GM18861 (cell line): ENCODE results near the gene CCN6.

ENCODE experiments used
- ATAC-seq: cut with Tn5 transposase; IDR thresholded peaks from one replicate; pipeline ENCODE4 v1.9.1; 2021; ENCODE audit not compliant: unreplicated experiment

The CCN6 gene

DNA sequence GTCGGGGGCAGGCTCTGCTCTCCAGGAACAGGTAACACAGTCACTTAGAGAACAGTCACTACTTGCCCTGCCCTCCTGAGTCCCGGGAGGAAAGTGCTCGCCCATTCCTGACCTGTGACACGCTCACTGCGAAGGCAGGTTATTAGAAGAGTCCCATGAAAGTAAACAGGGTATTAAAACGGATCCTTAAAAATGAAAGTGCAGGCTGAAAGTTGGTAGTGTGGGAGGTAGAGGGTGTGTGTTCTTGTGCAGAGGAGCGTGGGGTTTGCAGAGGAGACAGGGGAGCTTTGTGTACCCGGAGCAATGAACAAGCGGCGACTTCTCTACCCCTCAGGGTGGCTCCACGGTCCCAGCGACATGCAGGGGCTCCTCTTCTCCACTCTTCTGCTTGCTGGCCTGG lies at the start of gene CCN6:
TSS of gene CCN6 (plus strand) at position 104 of the 400 bp plus-strand sequence. CDS start at position 358, 254 bp downstream.
- ATAC-seq: no peak

DNA sequence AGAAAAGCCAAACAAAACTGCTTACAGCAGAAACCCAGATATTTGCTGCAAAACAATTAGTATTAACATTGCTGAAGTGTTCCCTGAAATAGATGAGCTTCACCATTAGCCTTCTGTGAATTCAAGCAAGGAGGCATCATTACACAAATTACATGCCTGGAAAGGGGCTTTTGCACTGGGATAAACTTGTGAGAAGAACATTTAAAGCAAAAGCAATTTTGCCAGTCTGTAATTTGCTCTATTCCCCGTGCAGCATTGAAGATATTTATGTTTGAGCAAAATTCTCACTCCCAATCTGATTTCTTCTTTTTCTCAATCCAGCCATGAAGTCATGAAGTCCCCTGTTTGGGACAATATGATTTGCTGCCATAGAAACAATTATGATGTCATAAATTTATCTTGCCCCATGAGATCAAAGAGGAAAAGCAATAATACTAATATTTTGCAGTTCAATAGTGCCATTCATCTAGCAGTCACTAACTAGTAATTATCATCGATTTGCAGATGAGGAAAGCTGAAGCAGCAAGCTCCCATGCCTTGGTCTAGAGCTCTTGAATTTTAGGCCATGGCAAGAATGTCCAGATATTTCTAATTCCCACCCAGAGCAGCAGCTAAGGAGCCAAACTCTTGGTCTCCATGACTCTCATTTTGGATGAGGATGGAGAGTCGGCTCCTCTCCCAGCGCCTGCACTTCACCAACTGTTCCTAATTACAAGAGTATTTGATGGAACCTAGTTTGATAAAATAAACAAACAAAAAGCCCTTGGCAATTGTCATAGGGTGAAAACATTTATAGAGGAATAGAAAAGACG lies 49.5 kb upstream of the CCN6 start:
- ATAC-seq: no peak

DNA sequence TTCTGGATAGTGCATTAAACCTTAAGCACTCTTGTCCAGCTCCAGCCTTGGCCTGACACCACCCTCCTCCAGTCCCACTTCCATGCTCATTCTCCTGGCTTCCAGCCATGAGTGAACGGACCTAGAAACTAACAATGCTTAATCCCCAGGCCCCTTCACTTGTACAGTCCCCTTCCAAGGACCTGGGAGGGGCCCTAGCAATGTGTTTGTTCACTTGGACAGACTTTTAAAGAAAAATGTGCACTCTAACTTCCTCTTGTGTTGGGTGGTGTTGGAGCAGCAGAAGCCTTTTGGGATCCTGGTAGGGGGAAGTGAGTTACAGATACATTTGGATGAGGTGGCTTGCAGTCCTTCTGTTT lies 48.9 kb upstream of the CCN6 start:
- ATAC-seq: no peak

DNA sequence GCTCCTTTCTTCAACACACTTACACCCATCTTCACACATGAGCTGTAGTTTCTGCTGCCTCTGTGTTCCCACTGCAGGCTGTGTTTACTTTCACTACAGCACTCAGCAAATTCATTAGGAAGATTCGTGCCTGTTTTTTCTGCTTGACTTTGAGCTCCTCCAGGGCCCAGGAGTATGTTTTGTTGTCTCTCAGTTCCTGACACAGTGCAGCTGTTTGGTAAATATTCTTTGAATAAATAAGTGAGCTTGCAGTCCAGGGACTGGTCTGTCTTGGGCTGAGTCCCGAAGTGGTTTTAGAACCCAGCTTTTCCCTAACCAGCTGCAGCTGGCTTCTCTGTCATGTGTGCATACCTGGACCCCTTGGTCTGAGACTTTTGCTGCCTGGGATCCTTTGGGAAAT lies 46.6 kb upstream of the CCN6 start:
- no peak for ATAC-seq

DNA sequence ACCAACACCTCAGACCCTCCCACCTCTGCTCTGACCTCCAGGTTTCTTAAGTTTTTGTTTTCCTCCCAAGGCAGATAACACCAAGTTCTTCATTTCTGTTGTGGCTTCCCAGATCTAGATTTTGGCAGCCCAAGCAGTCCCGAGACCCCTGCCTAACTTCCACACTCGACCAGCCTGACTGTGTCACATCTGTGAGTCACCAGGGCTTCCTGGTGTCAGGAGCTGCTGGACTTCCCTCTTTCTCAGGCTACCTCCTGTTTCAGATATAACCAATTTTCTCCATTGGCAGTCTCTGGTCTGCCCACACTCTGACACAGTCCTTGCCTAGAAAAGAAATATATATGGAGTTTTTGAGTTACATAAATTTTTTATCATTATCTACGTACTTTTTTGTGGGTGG lies 46.1 kb upstream of the CCN6 start:
- no peak for ATAC-seq

DNA sequence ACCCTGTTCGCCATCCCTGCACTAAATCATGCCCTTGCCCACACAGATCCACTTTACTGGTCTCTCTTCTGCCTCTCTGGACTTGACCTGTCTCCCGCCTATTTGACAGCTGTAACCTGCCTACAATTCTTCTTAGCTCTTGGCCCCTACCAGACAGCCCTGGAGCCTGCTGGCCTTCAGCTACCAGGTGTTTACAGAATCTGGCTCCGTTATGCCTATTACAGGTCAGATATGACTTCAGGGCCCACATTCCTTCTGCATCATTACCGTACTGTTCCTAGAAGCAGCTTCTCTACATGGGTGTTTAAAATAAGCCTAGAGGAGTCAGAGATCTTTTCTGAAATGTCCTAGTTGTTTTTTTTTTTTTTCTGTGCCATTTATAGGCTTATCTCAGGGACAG lies 45.4 kb upstream of the CCN6 start:
- ATAC-seq: no peak

DNA sequence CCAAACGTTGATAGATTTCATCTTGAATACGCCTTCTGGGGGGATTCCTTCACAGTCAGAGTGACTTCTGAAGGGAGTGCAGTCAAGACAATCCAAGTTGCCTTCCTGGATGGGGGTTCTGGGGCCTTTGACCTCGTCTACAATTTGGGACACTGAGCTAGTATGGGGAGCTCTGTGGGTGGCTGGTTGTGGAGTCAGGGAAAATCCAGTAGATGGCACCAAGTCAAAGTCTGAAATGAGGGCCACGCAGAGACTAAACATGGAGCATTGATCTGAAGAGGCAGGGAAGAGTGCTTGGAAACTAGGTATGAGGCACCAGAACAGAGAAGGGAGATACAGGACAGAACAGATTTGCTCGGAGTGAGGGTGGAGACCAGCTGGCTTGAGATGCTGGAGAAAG lies 43.6 kb upstream of the CCN6 start:
- ATAC-seq: no peak

DNA sequence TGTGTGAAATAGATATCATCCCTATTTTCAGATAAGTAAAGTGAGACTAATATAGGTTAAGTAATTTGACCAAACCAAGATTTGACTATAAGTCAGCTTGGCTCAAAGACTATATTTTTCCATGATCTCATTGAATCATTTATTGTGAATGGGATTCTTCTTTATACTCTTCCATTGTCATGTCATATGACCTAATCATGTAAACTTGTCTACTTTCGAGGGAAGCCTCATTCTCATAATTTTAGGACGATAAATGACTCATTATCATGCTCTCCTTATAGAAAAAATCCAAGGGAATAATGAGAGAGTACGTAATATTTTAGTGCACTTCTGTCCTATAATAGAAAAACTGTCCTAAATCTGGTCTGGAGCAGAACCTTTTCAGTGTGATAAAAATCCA lies 40.9 kb upstream of the CCN6 start:
- ATAC-seq: no peak

DNA sequence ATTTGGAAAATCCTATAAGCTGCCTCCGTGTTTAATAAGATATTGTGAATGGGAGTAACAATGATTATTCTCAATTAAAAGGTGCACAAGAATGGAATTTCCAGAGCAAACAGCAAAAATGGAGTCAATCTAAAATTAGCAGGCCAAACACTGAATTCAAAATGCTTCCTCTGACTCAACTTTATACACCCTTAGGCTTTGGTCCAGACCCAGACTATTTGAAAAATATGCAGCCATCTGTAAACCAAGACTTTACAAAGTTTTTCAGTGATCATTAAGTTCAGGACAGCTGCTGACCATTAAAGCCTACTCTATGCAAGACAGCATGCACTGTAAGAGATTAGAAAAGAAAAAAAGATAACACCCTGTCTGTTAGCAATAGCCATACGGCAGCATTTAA lies 39.4 kb upstream of the CCN6 start:
- no peak for ATAC-seq

DNA sequence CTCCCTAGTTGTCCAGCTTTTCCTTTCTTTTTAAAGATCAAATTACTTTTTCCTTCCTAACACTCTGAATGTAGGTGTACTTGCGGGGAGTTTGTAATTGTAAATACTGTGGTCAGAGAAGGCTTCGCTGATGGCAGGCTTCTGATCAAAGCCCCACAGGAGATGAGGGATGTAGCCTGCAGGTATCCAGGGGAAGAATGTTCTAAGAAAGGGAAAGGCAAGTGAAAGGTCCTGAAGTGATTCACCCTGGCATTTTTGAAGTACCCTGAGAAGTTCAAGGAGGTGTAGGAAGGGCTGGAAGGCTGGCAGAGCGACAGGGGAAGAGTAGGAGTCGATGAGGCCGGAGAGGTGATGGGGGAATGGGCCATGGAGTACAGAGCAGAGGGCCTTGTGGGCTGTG lies 38.2 kb upstream of the CCN6 start:
- ATAC-seq: no peak

DNA sequence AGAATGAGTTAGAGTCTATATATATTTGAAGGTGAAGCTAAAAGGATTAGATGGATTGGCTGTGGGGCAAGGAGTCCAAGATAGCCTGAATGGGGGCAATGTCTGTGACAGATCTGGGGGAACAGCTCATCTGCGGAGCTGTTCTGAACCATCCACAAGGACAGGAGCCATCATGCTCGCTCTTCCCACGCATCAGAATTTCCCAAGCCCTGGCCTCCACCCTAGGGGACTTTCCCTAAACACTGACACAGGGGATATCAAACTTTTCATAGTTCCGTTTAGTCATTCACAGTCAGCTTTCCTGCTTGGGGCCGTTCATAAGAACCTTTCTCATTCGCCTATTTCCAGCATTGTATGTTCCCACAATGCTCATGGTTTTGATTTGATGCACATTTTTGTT lies 37.6 kb upstream of the CCN6 start:
- no peak for ATAC-seq

DNA sequence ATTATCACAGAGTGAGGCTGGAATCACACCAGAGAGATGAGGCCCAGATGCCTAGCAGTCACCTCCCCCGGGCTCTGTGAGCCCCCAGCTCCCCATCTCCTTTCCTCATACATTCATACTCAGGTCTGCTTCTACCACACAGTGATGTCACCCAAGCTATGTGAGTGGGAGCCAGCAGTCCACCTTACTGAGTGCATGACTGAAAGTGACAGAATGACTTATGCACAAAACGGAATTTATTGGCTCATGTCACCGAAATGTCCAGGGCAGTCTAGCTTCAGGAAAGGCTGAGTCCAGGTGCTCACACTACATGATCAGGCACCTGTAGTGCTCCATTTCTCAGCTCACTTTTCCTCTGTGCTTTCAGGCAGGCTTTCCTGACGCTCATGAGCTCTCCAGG lies 36.7 kb upstream of the CCN6 start:
- no peak for ATAC-seq

DNA sequence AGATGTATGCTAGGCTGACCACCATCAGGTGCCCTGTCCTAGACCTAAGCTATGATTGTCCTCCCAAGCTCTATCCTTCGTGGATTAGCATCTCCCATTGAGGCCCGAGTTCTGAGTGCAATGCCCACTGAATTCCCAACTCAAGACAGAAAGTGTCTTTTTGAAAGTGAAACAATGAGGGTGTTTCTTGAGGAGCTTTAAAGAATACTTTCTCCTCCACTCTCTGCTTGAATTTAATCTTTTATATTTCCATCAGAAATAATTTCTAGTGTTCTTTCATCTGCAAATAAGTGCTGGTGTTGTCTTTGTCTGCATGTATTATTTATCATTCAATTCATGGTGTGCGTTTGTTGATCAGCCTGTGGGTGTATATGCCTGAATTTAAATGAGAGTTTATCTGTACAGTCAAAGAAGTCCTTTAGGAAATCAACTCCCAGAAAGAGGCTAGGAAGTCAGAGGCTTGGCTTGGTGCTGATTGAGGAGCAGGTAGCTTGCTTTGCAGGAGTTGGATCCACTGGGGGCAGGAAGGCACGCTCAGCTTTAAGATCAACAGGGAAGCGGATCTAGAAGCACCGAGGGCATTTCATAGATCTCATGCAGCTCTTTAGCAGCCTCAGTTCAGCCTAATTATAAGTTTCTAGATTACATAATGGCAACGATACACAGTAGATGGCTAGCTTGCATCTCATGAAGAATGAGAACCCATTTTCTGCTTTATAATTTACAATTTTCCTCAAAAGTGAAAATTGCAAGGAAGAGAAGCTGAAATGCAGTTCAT lies 36.0 kb upstream of the CCN6 start:
- no peak for ATAC-seq

DNA sequence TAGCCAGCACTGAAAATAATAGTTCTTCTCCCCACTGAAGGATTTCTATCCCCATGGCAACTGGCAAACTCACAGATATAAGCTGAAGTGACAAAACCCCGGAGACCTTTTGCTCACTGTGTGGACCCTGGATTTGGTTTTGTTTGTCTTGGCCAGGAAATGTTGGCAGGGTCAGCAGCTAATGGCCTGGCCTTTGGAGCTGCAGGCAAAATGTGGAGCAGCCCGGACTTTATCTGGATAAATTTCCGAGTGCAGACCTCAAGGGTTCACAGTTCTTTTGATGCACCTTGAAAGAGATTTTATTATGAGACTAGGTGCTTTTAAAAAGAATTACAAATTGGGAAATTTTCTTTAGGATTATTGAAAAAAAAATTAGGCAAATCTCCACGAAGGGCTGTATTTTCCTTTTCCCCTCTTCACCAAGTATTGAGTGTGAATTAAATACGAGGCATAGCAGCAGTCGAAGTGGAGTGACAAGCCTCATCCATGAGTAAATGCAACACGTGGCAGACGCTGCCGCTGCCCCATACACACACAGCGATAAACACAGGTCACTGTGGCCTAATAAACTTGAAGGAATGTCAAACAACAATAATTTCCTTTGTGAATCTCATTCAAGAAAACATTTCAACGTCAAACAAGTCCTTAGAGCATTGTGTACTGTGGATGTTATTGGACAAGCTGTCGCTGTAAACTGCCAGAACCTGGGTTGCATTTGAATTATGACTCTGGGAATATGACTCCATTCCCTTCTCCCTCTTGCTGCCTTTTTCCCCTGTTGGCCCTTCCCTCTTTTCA lies 35.1 kb upstream of the CCN6 start:
- no peak for ATAC-seq

DNA sequence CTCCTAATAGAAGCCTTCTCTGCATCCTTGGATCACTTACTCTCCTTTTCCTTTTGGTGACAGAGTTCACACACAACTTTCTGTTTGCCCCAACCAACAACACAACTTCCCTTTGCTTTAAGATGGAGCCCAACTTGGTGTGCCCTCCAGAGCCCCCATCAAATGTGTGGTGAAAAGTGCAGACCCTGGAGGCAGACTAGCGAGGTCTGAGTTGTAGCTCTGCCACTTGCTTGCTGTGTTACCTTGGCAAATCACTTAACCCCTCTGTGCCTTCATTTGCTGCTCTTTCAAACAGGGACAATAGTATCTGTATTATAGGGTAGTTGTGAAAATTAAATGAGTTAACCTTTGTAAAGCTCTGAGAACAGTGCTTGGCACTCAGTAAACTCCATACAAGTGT lies 34.3 kb upstream of the CCN6 start:
- ATAC-seq: no peak

DNA sequence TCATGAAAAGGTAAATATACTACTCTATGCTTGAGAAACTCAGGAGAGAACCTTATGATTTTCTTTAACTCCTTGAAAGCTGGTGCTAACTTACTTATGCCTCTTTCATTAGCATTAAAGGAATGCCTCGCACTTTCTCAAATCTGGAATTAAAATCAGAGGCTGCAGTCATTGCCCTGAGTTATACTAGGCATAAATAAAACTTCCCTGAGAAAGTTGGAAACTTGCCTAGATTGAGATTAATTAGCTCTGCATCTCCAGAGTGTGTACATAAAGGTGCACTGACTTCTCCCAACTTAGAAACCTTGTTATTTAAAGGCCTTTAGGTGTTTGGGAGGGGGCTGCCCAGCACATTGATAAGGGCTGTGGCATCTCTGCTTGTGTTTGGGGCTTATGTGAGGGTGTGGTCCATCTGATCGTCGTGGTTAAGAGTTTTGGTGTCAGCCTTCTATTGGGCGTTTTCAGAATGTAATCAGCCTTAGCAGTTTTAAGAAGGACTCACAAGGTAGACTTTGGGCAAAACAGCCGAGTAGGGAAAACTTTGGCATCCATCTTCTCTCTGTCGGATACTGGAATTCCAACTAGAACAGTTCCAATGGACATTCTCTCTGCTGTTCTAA lies 32.1 kb upstream of the CCN6 start:
- no peak for ATAC-seq

DNA sequence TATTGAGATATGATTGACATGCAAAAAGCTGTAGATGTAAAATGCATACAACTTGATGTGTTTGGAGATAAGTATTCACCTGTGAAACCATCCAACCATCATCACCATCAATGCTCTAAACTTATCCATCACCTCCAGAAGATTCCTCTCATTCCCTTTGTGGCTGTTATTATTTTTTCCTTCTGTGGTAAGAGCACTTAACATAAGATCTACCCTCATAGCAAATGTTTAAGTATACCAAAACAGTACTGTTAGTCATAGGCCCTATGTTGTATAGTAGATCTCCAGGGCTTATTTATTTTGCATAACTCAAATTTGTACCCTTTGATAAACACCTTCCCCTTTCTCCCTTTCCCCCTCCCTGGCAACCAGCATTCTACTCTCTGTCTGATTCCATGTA lies 31.2 kb upstream of the CCN6 start:
- no peak for ATAC-seq

DNA sequence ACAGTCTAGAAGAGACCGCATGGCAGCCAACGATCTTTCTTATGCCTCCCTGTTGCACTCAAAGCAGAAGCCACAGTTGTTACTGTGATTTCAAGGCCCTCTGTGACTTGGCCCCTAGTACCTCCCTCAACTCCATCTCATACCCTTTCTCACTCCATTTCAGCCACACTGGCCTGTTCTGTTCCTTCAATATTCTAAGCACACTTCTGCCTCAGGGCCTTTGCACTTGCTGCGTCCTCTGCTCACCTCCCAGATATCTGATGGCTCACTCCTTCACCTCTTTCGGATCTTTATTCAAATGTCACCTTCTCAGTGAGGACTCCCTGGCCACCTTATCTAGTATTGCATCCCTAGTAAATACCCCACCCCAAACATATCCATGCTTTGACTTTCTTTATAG lies 29.4 kb upstream of the CCN6 start:
- ATAC-seq: no peak

DNA sequence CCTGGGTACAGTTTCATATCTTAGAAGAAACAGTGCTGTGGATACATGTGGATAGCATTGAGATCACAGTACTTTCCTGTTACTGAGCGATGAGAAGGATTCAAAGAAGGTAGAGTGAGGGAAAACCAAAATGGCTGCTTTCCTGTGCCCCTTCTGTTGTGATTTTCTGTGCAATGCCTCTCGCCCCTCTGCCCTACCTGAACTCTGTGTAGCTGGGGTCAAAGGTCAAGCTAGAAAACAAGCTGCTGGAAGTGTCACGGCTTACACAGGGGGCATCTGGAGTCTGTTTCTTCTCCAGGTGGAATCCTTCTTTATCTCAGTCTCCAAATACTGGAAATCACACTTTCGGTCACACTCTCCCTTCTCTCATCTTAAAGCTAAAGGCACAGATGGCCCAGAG lies 27.0 kb upstream of the CCN6 start:
- ATAC-seq: no peak

DNA sequence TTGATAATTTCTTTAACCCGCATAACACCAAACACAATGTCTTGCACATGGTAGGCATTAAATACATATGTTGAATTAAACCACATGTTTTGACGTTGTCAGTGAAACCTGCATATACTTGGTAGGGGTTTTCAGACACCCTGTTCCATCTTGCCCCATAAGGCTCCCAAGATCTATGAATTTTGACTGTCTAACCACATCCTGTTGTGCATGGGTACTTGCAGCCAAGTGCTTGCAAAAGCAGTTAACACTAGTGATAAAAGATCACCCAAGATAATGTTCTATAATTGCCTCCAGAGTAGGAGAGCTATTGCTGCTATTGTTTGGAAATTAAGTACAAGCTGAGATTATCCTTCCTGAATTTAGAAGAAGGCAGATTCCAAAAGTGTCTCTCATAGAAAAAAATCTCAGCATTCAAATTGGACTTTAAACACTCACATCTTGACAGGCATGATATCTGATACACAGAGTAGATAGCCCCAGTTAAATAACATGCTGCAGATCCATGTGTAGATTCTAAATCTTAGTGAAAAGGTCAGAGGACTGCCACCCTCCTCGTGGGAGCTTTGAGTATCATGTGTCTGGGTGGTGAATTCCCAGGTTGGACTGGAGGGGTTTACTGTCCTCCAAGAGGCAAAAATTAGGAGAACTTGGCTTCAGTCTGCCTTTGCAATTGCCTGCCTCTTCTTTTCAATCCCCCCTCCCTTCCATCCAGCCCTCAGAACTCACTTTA lies 25.8 kb upstream of the CCN6 start:
- ATAC-seq: peak; percentile 73
